ENCODE results near the gene SMARCA4.

SMARCA4 gene

GRCh38 chr19:10961073-10961860 is 437 bp downstream of the SMARCA4 start:
- Histone ChIP-seq H4K20me1 (ENCODE audit: insufficient read depth, low read length) (no peaks in the 10 kb centered on the region), H3K4me2 (ENCODE audit: low read length) (peak overlapping the region; percentile 65), H3K9me3 (ENCODE audit: low read length) (no peaks in the 10 kb centered on the region), H3K9me2 (ENCODE audit: low read depth, low read length) (no peaks in the 10 kb centered on the region), H2AFZ (ENCODE audit: low read length) (no peak overlapping the region), H3K27me3 (ENCODE audit: insufficient read depth, low read length) (no peaks in the 10 kb centered on the region), H3K79me2 (ENCODE audit: insufficient read depth, low read length) (peaks cover 50% of the 10 kb centered on the region), H3K36me3 (ENCODE audit: insufficient read depth, low read length) (peaks cover 19% of the 10 kb centered on the region), H3K4me1 (ENCODE audit: insufficient read depth, low read length, severe bottlenecking) (peaks cover 45% of the 10 kb centered on the region), H3K27ac (ENCODE audit: low read depth, low read length, poor library complexity, severe bottlenecking) (peak overlapping the region; percentile 98), H3K4me3 (ENCODE audit: low read depth, low read length, poor library complexity, severe bottlenecking) (peak overlapping the region; percentile 89), H3F3A (ENCODE audit: insufficient read depth, low read length) (no peaks in the 10 kb centered on the region), H3K9ac (ENCODE audit: low read length) (peak overlapping the region; percentile 96)
- TF ChIP-seq CTCF (IDR thresholded peaks at IDR 0.05; ENCODE audit: low read length) (no peak), EZH2 (IDR thresholded peaks at IDR 0.05; ENCODE audit: borderline replicate concordance, low read length) (no peak)

- H3K27ac ChIP-seq (ENCODE audit: low read depth, low read length, poor library complexity, severe bottlenecking) = peak overlapping the region; percentile 98
- H3K4me3 ChIP-seq (ENCODE audit: low read depth, low read length, poor library complexity, severe bottlenecking) = peak overlapping the region; percentile 89
- H3K9me3 ChIP-seq (ENCODE audit: low read length) = no peaks in the 10 kb centered on the region
- peaks cover 59% of the 10 kb centered on the region for H3K4me1 ChIP-seq (ENCODE audit: insufficient read depth, low read length, severe bottlenecking)
- H3K79me2 ChIP-seq (ENCODE audit: insufficient read depth, low read length) = peaks cover 63% of the 10 kb centered on the region
- no peak for TF ChIP-seq CTCF (IDR thresholded peaks at IDR 0.05; ENCODE audit: low read length)
- TF ChIP-seq EZH2 (IDR thresholded peaks at IDR 0.05; ENCODE audit: borderline replicate concordance, low read length) = no peak
- H3K4me2 ChIP-seq (ENCODE audit: low read length) = peak overlapping the region; percentile 65
- H2AFZ ChIP-seq (ENCODE audit: low read length) = no peak overlapping the region
- H3K27me3 ChIP-seq (ENCODE audit: insufficient read depth, low read length) = no peaks in the 10 kb centered on the region
- no peaks in the 10 kb centered on the region for H3K9me2 ChIP-seq (ENCODE audit: low read depth, low read length)
- no peaks in the 10 kb centered on the region for H3F3A ChIP-seq (ENCODE audit: insufficient read depth, low read length)
- peaks cover 19% of the 10 kb centered on the region for H3K36me3 ChIP-seq (ENCODE audit: insufficient read depth, low read length)
- peak overlapping the region; percentile 96 for H3K9ac ChIP-seq (ENCODE audit: low read length)
- H4K20me1 ChIP-seq (ENCODE audit: insufficient read depth, low read length) = no peaks in the 10 kb centered on the region
Measured at GRCh38 chr19:10962863-10963262, 2.0 kb downstream of the SMARCA4 start.

GRCh38 chr19:10963865-10964264 is 3.0 kb downstream of the SMARCA4 start:
- peak overlapping the region; percentile 96; the same call in 1 of the 2 replicates for H3K9ac ChIP-seq (ENCODE audit: low read length)
- H3K36me3 ChIP-seq (ENCODE audit: insufficient read depth, low read length) = peaks cover 19% of the 10 kb centered on the region
- no peaks in the 10 kb centered on the region for H3K9me3 ChIP-seq (ENCODE audit: low read length)
- H3K4me3 ChIP-seq (ENCODE audit: low read depth, low read length, poor library complexity, severe bottlenecking) = peak overlapping the region; percentile 89
- H3K4me1 ChIP-seq (ENCODE audit: insufficient read depth, low read length, severe bottlenecking) = peaks cover 69% of the 10 kb centered on the region
- peaks cover 72% of the 10 kb centered on the region for H3K79me2 ChIP-seq (ENCODE audit: insufficient read depth, low read length)
- H3K27ac ChIP-seq (ENCODE audit: low read depth, low read length, poor library complexity, severe bottlenecking) = peak overlapping the region; percentile 98
- no peaks in the 10 kb centered on the region for H3F3A ChIP-seq (ENCODE audit: insufficient read depth, low read length)
- no peaks in the 10 kb centered on the region for H3K9me2 ChIP-seq (ENCODE audit: low read depth, low read length)
- H3K4me2 ChIP-seq (ENCODE audit: low read length) = peak overlapping the region; percentile 65
- H4K20me1 ChIP-seq (ENCODE audit: insufficient read depth, low read length) = no peaks in the 10 kb centered on the region
- TF ChIP-seq CTCF (IDR thresholded peaks at IDR 0.05; ENCODE audit: low read length) (no peak), EZH2 (IDR thresholded peaks at IDR 0.05; ENCODE audit: borderline replicate concordance, low read length) (no peak)
- H2AFZ ChIP-seq (ENCODE audit: low read length) = no peak overlapping the region
- H3K27me3 ChIP-seq (ENCODE audit: insufficient read depth, low read length) = no peaks in the 10 kb centered on the region

Data from OCI-LY1 (cell line).